ENCODE results near the gene SLC2A9.
"Not testable (repeated sequence)": the region's sequence is repeated elsewhere in the genome, so short reads cannot be mapped to it uniquely, and the experiment has no call there.

SLC2A9 gene

GRCh38 chr4:9923195-9923812 is 98.0 kb downstream of the SLC2A9 start:
- DNase-seq, result no peak

GRCh38 chr4:9921326-9921725 is 100.0 kb downstream of the SLC2A9 start:
- DNase-seq, result no peak

- no peak for DNase-seq
Observed at GRCh38 chr4:9920029-9920428, 101.3 kb downstream of the SLC2A9 start.

- DNase-seq, result no peak
Observed at GRCh38 chr4:9919047-9919446, 102.2 kb downstream of the SLC2A9 start.

GRCh38 chr4:9918484-9918883 is 102.8 kb downstream of the SLC2A9 start:
- no peak for DNase-seq

- no peak for DNase-seq
Observed at GRCh38 chr4:9916937-9917336, 104.4 kb downstream of the SLC2A9 start.

GRCh38 chr4:9916346-9916745 is 105.0 kb downstream of the SLC2A9 start:
- no peak for DNase-seq

- no peak for DNase-seq
Observed at GRCh38 chr4:9913846-9914245, 107.5 kb downstream of the SLC2A9 start.

- no peak for DNase-seq
Observed at GRCh38 chr4:9906996-9907395, 114.3 kb downstream of the SLC2A9 start.

GRCh38 chr4:9904976-9905587 is 116.2 kb downstream of the SLC2A9 start:
- DNase-seq, result no peak

- DNase-seq, result no peak
Observed at GRCh38 chr4:9903317-9903716, 118.0 kb downstream of the SLC2A9 start.

GRCh38 chr4:9901257-9901656 is 120.0 kb downstream of the SLC2A9 start:
- no peak for DNase-seq

GRCh38 chr4:9900633-9901032 is 120.7 kb downstream of the SLC2A9 start:
- not testable (repeated sequence) for DNase-seq

- DNase-seq, result no peak
Observed at GRCh38 chr4:9899306-9900055, 121.8 kb downstream of the SLC2A9 start.

GRCh38 chr4:9898596-9899305 is 122.5 kb downstream of the SLC2A9 start:
- DNase-seq, result peak in 1 of 2 donors; percentile 6

GRCh38 chr4:9895333-9895705 is 126.0 kb downstream of the SLC2A9 start:
- no peak for DNase-seq

GRCh38 chr4:9894644-9895332 is 126.5 kb downstream of the SLC2A9 start:
- DNase-seq, result no peak

GRCh38 chr4:9893329-9894108 is 127.8 kb downstream of the SLC2A9 start:
- no peak for DNase-seq

- DNase-seq, result no peak
Observed at GRCh38 chr4:9891740-9892139, 129.6 kb downstream of the SLC2A9 start.

GRCh38 chr4:9891056-9891455 is 130.2 kb downstream of the SLC2A9 start:
- DNase-seq, result no peak

- DNase-seq, result no peak
Observed at GRCh38 chr4:9889306-9889705, 132.0 kb downstream of the SLC2A9 start.

GRCh38 chr4:9885958-9886357 is 135.3 kb downstream of the SLC2A9 start:
- DNase-seq, result no peak

Data from hippocampal formation (tissue), 2 donors.